K562 (cell line): ENCODE data around the gene GRIA1. TPM values are rescaled to one million over a fixed set of nuclear protein-coding genes. Genes with fewer than 3 reads are reported as not detected.

ENCODE experiments used
- ARHGAP35 ChIP-seq: fragments of 450-650 bp; IDR thresholded peaks from 2 replicates; pipeline ENCODE4 v1.6.1; 2018; ENCODE audit not compliant: partially characterized antibody
- BCOR ChIP-seq: fragments of 450-650 bp; IDR thresholded peaks from 2 replicates; pipeline ENCODE4 v1.6.1; 2016
- CBFA2T2 ChIP-seq: fragments of 450-650 bp; conservative IDR thresholded peaks from 2 replicates; pipeline ENCODE4 v1.6.1; 2017; ENCODE audit warnings: mild to moderate bottlenecking
- CBFA2T3 ChIP-seq: fragments of 450-650 bp; IDR thresholded peaks from 2 replicates; pipeline ENCODE4 v1.6.1; 2017
- CREB1 ChIP-seq, 2 experiments: sonication (generic) in 1 of 2; formaldehyde crosslinking in 1 of 2; IDR thresholded peaks; 2 replicates each; pipeline versions ENCODE4 v1.6.1 to v1.8.0; 2012 to 2022; ENCODE audit warnings: inconsistent platforms in 1 of 2, mild to moderate bottlenecking in 1 of 2, missing genetic modification reagents in 1 of 2, moderate library complexity in 1 of 2
- MCM2 ChIP-seq: fragments of 450-650 bp; IDR thresholded peaks from 2 replicates; pipeline ENCODE4 v1.6.1; 2017; ENCODE audit warnings: low read depth, mild to moderate bottlenecking
- MEIS2 ChIP-seq: fragments of 450-650 bp; IDR thresholded peaks from 2 replicates; pipeline ENCODE4 v1.6.1; 2014; ENCODE audit warnings: mild to moderate bottlenecking; ENCODE audit not compliant: partially characterized antibody
- MTA3 ChIP-seq: fragments of 450-650 bp; formaldehyde crosslinking; IDR thresholded peaks from 2 replicates; pipeline ENCODE4 v1.6.1; 2017; ENCODE audit warnings: mild to moderate bottlenecking, borderline replicate concordance
- MYC ChIP-seq, 2 experiments: fragments of 250-450 bp in 1 of 2; sonication (Bioruptor Pico) in 1 of 2; IDR thresholded peaks; 2 replicates each; pipeline versions ENCODE4 v1.5.1 to v1.6.1; 2012 to 2021; ENCODE audit warnings: low read depth in 2 of 2, borderline replicate concordance in 1 of 2, improper control_type of control experiment in 1 of 2, low read length in 1 of 2, mild to moderate bottlenecking in 1 of 2, moderate library complexity in 1 of 2
- NFIC ChIP-seq: fragments of 450-650 bp; IDR thresholded peaks from 2 replicates; pipeline ENCODE4 v1.6.1; 2017; ENCODE audit warnings: mild to moderate bottlenecking, inconsistent platforms
- PKNOX1 ChIP-seq: fragments of 450-650 bp; IDR thresholded peaks from 2 replicates; pipeline ENCODE4 v1.6.1; 2016
- TBP ChIP-seq: optimal IDR thresholded peaks from 2 replicates; pipeline ENCODE3; 2011; ENCODE audit warnings: low read depth, low read length, improper control_type of control experiment
- TCFL5 ChIP-seq: fragments of 250-450 bp; sonication (Bioruptor Pico); conservative IDR thresholded peaks from 2 replicates; pipeline ENCODE4 v1.6.1; 2021; ENCODE audit warnings: mild to moderate bottlenecking, moderate library complexity, matching md5 sums
- ZFP91 ChIP-seq: sonication (generic); formaldehyde crosslinking; IDR thresholded peaks from 2 replicates; pipeline ENCODE4 v1.8.0; 2022; ENCODE audit warnings: mild to moderate bottlenecking, missing genetic modification reagents
- ZNF212 ChIP-seq: fragments of 450-650 bp; formaldehyde crosslinking; IDR thresholded peaks from 2 replicates; pipeline ENCODE4 v1.4.0; 2020; ENCODE audit warnings: mild to moderate bottlenecking
- ZNF395 ChIP-seq: fragments of 200-800 bp; sonication (Bioruptor generic); IDR thresholded peaks from 2 replicates; pipeline ENCODE4 v1.6.1; 2017; ENCODE audit warnings: missing genetic modification characterization, missing compliant biosample characterization
- polyA plus RNA-seq, 8 experiments: library from polyadenylated mRNA; depleted of rRNA in 4 of 8; stranded (reverse) in 5 of 8; unstranded in 3 of 8; fragments of >200 nt; fragmentation: Nextera tagmentation in 2 of 8; fragmentation: Illumina TruSeq in 1 of 8; extraction: Ambion mirVana in 2 of 8; extraction: Trizol in 1 of 8; gene quantifications; 2 replicates each; pipeline versions ENCODE4 v1.2.1 to v1.2.3, GENCODE V29; 2011 to 2014; ENCODE audit warnings: inconsistent platforms in 1 of 8, missing spikeins in 1 of 8
- total RNA-seq, 7 experiments: library from RNA; depleted of rRNA in 6 of 7; stranded (reverse); fragments of >200 nt in 6 of 7; fragmentation: Illumina TruSeq in 2 of 7; extraction: Trizol in 2 of 7; gene quantifications; 2 replicates each; pipeline versions ENCODE4 v1.2.1 to v1.2.3, GENCODE V29; 2011 to 2021; ENCODE audit warnings: low replicate concordance in 1 of 7
- TF ChIP-seq, protein P1 (sequence below): fragments of 150-350 bp; conservative IDR thresholded peaks from 2 replicates; pipeline ENCODE4 v1.6.1; 2014; ENCODE audit warnings: low read length
- TF ChIP-seq, protein P2 (sequence below): sonication (generic); formaldehyde crosslinking; IDR thresholded peaks from 2 replicates; pipeline ENCODE4 v1.8.1; 2023; ENCODE audit warnings: mild to moderate bottlenecking, missing genetic modification reagents, moderate library complexity
- TF ChIP-seq, protein P3 (sequence below): fragments of 450-650 bp; formaldehyde crosslinking; IDR thresholded peaks from 2 replicates; pipeline ENCODE4 v1.4.0; 2020; ENCODE audit warnings: mild to moderate bottlenecking, mixed read lengths

GRIA1 gene
- total and polyA plus RNA-seq, 9 of the 15 experiments (the other 6 are each of a cell fraction or from before 2014, with no cell fraction given), result not detected

DNA sequence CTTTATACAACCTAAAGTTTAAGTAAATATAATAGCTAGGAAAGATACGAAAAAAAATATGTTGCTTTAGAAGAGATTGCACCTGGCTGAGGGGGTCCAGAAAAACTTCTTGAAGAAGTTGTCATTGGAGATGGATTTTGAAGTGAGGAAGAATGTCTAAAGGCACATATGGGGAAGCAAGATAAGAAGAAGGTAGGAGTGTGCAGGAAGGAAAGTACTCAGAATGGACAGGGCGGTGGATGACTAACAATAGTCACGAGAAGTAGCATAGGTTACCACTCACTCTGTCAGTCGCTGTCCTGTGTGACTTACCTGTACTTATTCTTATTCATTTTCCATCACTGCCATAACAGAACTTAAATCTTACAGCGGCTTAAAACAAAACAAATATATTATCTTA, 251.6 kb downstream of the GRIA1 start (continued):
- TF ChIP-seq ZFP91, result no peak
- no peak for TF ChIP-seq TBP
- peak; percentile 64 for TF ChIP-seq BCOR
- TF ChIP-seq MEIS2, result peak; percentile 87
- TF ChIP-seq, protein P1, sequence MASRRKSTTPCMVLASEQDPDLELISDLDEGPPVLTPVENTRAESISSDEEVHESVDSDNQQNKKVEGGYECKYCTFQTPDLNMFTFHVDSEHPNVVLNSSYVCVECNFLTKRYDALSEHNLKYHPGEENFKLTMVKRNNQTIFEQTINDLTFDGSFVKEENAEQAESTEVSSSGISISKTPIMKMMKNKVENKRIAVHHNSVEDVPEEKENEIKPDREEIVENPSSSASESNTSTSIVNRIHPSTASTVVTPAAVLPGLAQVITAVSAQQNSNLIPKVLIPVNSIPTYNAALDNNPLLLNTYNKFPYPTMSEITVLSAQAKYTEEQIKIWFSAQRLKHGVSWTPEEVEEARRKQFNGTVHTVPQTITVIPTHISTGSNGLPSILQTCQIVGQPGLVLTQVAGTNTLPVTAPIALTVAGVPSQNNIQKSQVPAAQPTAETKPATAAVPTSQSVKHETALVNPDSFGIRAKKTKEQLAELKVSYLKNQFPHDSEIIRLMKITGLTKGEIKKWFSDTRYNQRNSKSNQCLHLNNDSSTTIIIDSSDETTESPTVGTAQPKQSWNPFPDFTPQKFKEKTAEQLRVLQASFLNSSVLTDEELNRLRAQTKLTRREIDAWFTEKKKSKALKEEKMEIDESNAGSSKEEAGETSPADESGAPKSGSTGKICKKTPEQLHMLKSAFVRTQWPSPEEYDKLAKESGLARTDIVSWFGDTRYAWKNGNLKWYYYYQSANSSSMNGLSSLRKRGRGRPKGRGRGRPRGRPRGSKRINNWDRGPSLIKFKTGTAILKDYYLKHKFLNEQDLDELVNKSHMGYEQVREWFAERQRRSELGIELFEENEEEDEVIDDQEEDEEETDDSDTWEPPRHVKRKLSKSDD, result no peak
- TF ChIP-seq CREB1 (IDR thresholded peaks at IDR 0.05), result no peak
- TF ChIP-seq CREB1 (CRISPR knock-in tag; IDR thresholded peaks at IDR 0.05), result no peak
- TF ChIP-seq CBFA2T3, result peak; percentile 95
- no peak for TF ChIP-seq ARHGAP35
- no peak for TF ChIP-seq MCM2
- TF ChIP-seq NFIC, result peak; percentile 66
- no peak for TF ChIP-seq ZNF212 (CRISPR knock-in tag)
- 0 out of 2 replicates have a peak, but pooled peaks have one; percentile 22 for TF ChIP-seq MTA3
- TF ChIP-seq, protein P2, sequence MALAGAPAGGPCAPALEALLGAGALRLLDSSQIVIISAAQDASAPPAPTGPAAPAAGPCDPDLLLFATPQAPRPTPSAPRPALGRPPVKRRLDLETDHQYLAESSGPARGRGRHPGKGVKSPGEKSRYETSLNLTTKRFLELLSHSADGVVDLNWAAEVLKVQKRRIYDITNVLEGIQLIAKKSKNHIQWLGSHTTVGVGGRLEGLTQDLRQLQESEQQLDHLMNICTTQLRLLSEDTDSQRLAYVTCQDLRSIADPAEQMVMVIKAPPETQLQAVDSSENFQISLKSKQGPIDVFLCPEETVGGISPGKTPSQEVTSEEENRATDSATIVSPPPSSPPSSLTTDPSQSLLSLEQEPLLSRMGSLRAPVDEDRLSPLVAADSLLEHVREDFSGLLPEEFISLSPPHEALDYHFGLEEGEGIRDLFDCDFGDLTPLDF (CRISPR knock-in tag), result no peak
- TF ChIP-seq CBFA2T2, result peak; percentile 89
- TF ChIP-seq TCFL5 (CRISPR knock-in tag), result no peak
- peak; percentile 44; the same call in 1 of the 2 replicates for TF ChIP-seq ZNF395 (CRISPR knock-in tag)
- TF ChIP-seq MYC (IDR thresholded peaks at IDR 0.05; ENCODE audit: low read depth, low read length), result no peak; the same call in 1 of the 2 replicates
- no peak for TF ChIP-seq MYC (CRISPR knock-in tag; IDR thresholded peaks at IDR 0.05; ENCODE audit: borderline replicate concordance, low read depth)
- TF ChIP-seq, protein P3, sequence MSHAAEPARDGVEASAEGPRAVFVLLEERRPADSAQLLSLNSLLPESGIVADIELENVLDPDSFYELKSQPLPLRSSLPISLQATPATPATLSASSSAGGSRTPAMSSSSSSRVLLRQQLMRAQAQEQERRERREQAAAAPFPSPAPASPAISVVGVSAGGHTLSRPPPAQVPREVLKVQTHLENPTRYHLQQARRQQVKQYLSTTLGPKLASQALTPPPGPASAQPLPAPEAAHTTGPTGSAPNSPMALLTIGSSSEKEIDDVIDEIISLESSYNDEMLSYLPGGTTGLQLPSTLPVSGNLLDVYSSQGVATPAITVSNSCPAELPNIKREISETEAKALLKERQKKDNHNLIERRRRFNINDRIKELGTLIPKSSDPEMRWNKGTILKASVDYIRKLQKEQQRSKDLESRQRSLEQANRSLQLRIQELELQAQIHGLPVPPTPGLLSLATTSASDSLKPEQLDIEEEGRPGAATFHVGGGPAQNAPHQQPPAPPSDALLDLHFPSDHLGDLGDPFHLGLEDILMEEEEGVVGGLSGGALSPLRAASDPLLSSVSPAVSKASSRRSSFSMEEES (CRISPR knock-in tag), result no peak
- peak; percentile 71 for TF ChIP-seq PKNOX1
